ENCODE data around the gene VCL. TPM values are rescaled to one million over a fixed set of nuclear protein-coding genes. Genes with fewer than 3 reads are reported as not detected.

Gene VCL
- total and polyA plus RNA-seq, 9 of the 15 experiments (the other 6 are each of a cell fraction or from before 2014, with no cell fraction given) = 29.8 to 186 (median 76.4) TPM

GRCh38 chr10:73965890-73966768 lies 31.8 kb upstream of the VCL start (continued):
- TF ChIP-seq MGA (IDR thresholded peaks at IDR 0.05) (peak; percentile 48), TEAD1 (CRISPR knock-in tag; IDR thresholded peaks at IDR 0.05) (0 out of 4 replicates have a peak, but pooled peaks of 1 of the 2 experiments have one; percentile 24), RBM15 (IDR thresholded peaks at IDR 0.05; ENCODE audit: insufficient read depth, low read length) (no peak), CBX2 (IDR thresholded peaks at IDR 0.05; ENCODE audit: insufficient read depth, low read length, poor library complexity, severe bottlenecking) (no peak), BCLAF1 (IDR thresholded peaks at IDR 0.05; ENCODE audit: borderline replicate concordance in 1 of 2, control insufficient read depth in 1 of 2, low read depth in 2 of 2, low read length in 1 of 2) (no peak), CAMTA2 (CRISPR knock-in tag; conservative IDR thresholded peaks at IDR 0.05) (no peak), EP400 (IDR thresholded peaks at IDR 0.05) (no peak; the same call in 1 of the 2 replicates), E2F6 (IDR thresholded peaks at IDR 0.05; ENCODE audit: borderline replicate concordance in 1 of 2, extremely low read depth in 1 of 2, insufficient read depth in 1 of 2, insufficient read length in 1 of 2, low read depth in 1 of 2, low read length in 1 of 2, poor library complexity in 1 of 2, severe bottlenecking in 1 of 2) (no peak)

Measured in K562 (cell line).